ENCODE results near the gene INPP5A. TPM values are rescaled to one million over a fixed set of nuclear protein-coding genes. Genes with fewer than 3 reads are reported as not detected.

Gene INPP5A
- total and polyA plus RNA-seq, 2 experiments from 2014 or later: 41.2 to 53.6 TPM

DNA sequence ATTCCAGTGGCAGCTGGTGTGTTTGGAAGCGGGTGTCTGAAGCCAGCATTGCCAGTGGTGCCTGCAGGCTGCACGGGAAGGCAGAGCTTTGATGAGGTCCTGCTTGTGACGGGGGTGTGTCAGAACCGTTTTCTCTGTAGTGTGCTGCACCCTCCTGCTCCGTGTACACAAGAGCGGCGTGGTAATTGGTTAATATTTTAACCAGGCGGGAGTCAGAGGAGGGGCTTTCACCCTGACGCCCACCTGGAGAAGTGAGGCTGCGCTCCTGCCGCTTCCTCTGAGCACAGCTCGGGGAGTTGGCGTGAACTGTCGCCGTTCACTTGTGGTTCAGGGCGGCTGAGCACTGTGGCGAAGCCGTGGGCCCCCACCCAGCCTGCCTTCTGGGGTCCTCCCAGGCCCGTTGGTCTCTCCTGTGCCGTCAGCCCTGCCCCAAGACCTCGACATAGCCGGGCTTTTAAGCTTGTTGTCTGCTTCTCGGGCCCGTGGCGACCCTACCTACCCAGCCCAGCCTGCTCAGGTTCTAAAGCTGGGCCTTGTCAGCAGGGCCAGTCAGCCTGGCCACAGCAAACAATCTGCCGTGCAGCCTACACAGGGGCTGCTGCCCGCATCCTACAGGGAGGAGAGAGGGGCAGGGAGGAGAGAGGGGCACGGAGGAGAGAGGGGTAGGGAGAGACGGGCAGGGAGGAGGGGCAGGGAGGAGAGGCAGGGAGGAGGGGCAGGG lies 236.8 kb downstream of the INPP5A start:
- Histone ChIP-seq H3K4me3 (no peak overlapping the region), H3K9me3 (ENCODE audit: low read depth) (no peaks in the 10 kb centered on the region), H3K27me3 (no peaks in the 10 kb centered on the region), H3K27ac (peak overlapping the region; percentile 69), H3K4me2 (peak overlapping the region; percentile 49), H3K36me3 (replicated peaks; ENCODE audit: insufficient read depth, low read depth) (no peaks in the 10 kb centered on the region), H4K20me1 (ENCODE audit: insufficient read depth, poor library complexity, severe bottlenecking) (no peaks in the 10 kb centered on the region), H3K9me2 (replicated peaks; ENCODE audit: insufficient read depth) (no peaks in the 10 kb centered on the region), H3K4me1 (ENCODE audit: insufficient read depth) (no peaks in the 10 kb centered on the region), H3K79me2 (no peaks in the 10 kb centered on the region), H2AFZ (no peak overlapping the region)
- TF ChIP-seq EZH2 (IDR thresholded peaks at IDR 0.05; ENCODE audit: borderline replicate concordance) (no peak), EZH2phosphoT487 (IDR thresholded peaks at IDR 0.05; ENCODE audit: low read depth, severe bottlenecking, unreplicated experiment) (no peak)
- TF ChIP-seq, protein P1, sequence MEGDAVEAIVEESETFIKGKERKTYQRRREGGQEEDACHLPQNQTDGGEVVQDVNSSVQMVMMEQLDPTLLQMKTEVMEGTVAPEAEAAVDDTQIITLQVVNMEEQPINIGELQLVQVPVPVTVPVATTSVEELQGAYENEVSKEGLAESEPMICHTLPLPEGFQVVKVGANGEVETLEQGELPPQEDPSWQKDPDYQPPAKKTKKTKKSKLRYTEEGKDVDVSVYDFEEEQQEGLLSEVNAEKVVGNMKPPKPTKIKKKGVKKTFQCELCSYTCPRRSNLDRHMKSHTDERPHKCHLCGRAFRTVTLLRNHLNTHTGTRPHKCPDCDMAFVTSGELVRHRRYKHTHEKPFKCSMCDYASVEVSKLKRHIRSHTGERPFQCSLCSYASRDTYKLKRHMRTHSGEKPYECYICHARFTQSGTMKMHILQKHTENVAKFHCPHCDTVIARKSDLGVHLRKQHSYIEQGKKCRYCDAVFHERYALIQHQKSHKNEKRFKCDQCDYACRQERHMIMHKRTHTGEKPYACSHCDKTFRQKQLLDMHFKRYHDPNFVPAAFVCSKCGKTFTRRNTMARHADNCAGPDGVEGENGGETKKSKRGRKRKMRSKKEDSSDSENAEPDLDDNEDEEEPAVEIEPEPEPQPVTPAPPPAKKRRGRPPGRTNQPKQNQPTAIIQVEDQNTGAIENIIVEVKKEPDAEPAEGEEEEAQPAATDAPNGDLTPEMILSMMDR (IDR thresholded peaks at IDR 0.05; ENCODE audit: poor library complexity): no peak
- peak; percentile 47 for DNase-seq (ENCODE audit: low spot score)
- 55% methylated on average over 27 of the region's 29 CpGs for WGBS (ENCODE audit: low lambda C conversion rate, missing lambda C conversion rate)

DNA sequence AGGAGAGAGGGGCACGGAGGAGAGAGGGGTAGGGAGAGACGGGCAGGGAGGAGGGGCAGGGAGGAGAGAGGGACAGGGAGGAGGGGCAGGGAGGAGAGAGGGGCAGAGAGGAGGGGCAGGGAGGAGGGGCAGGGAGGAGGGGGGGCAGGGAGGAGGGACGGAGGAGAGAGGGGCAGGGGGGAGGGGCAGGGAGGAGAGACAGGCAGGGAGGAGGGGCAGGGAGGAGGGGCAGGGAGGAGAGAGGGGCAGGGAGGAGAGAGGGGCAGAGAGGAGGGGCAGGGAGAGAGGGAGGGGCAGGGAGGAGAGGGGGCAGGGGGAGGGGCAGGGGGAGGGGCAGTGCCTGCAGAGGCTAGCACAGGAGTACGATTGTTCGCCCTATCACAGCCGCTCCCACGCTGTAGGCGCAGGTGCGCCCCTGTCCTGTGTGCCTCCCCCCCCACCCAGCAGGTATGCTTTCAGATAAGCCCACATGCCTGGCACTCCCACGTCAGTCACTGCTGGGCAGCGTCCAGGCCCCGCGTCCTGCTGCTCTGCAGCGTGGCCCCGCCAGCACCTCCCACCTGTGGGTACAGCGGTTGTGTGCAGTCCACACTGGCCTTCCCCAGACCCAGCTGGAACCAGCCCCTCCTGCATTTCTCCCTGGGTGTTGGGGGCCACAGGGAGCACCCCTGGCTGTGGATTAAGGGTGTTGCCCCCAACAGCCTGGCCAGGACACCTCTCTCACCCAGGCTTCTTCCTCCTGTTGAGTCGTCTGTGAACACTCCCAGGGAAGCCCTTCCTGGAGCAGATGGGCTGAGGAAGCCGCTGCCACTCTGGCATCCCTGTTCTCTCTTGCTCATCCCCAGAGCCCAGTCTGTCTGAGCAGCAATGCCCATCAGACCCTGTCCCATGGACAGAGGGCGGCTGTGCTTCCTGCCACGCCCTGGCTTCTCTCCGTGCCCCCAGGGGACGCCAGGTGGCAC lies 237.6 kb downstream of the INPP5A start:
- DNase-seq (ENCODE audit: low spot score): peak; percentile 64

DNA sequence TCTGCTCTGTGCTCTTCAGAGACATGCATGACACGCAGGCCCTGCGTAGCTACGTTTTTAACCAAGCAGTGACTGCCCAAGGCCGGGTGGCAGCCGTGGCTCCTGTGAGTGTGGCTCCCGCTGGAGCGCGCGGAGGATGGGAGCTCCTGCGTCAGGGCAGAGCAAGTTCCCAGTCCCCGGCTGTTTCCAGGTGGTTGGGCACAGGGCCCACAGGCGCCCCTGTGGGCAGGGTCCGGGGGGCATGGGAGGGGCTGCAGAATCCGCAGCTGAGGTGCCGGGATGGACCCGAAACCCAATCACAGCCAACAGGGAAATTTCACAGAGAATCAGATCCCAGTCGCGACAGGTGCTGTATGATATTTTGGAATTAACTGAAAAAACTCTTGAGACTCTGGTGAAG lies 238.6 kb downstream of the INPP5A start:
- no peak for TF ChIP-seq EZH2 (IDR thresholded peaks at IDR 0.05; ENCODE audit: borderline replicate concordance)
- no peaks in the 10 kb centered on the region for H3K79me2 ChIP-seq
- H2AFZ ChIP-seq: no peak overlapping the region
- no peak overlapping the region for H3K4me2 ChIP-seq
- no peak overlapping the region for H3K27ac ChIP-seq
- H3K27me3 ChIP-seq: no peaks in the 10 kb centered on the region
- 96% methylated on average over 18 of the region's 18 CpGs for WGBS (ENCODE audit: low lambda C conversion rate, missing lambda C conversion rate)
- H3K4me1 ChIP-seq (ENCODE audit: insufficient read depth): no peaks in the 10 kb centered on the region
- no peak overlapping the region for H3K4me3 ChIP-seq
- H3K9me3 ChIP-seq (ENCODE audit: low read depth): no peaks in the 10 kb centered on the region
- no peaks in the 10 kb centered on the region for H3K36me3 ChIP-seq (replicated peaks; ENCODE audit: insufficient read depth, low read depth)
- H3K9me2 ChIP-seq (replicated peaks; ENCODE audit: insufficient read depth): no peaks in the 10 kb centered on the region
- no peak for DNase-seq (ENCODE audit: low spot score)
- no peaks in the 10 kb centered on the region for H4K20me1 ChIP-seq (ENCODE audit: insufficient read depth, poor library complexity, severe bottlenecking)

More for the DNA sequence above, 237.6 kb downstream of the INPP5A start:
- H3K4me1 ChIP-seq (ENCODE audit: insufficient read depth): no peaks in the 10 kb centered on the region
- H3K9me2 ChIP-seq (replicated peaks; ENCODE audit: insufficient read depth): no peaks in the 10 kb centered on the region
- no peaks in the 10 kb centered on the region for H3K9me3 ChIP-seq (ENCODE audit: low read depth)
- H3K36me3 ChIP-seq (replicated peaks; ENCODE audit: insufficient read depth, low read depth): no peaks in the 10 kb centered on the region
- no peak overlapping the region for H3K27ac ChIP-seq
- H4K20me1 ChIP-seq (ENCODE audit: insufficient read depth, poor library complexity, severe bottlenecking): no peaks in the 10 kb centered on the region
- TF ChIP-seq EZH2 (IDR thresholded peaks at IDR 0.05; ENCODE audit: borderline replicate concordance): no peak
- no peak overlapping the region for H3K4me2 ChIP-seq
- H3K4me3 ChIP-seq: no peak overlapping the region
- no peak overlapping the region for H2AFZ ChIP-seq
- H3K27me3 ChIP-seq: no peaks in the 10 kb centered on the region
- H3K79me2 ChIP-seq: no peaks in the 10 kb centered on the region
- WGBS (ENCODE audit: low lambda C conversion rate, missing lambda C conversion rate): 85% methylated on average over 11 of the region's 22 CpGs

DNA sequence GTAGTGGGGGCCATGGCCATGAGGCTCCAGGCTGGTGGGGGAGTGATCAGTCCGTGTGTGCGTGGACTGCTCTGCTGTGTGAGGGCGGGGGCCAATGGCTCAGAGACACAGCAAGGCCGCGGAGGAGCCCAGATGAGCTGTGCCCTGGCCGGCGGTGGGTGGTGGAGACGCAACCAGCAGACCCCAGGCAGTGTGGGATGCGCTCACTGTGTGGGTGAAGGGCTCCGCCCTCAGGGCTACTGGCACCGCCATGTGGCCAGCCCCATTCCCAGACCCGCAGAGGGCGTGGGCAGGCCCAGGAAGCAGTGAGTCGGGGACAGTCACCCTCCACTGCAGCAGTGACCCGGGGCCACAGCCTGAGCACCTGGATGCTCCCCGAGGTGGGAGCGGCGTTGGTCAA lies 239.2 kb downstream of the INPP5A start:
- WGBS (ENCODE audit: low lambda C conversion rate, missing lambda C conversion rate): 97% methylated on average over 18 of the region's 18 CpGs
- Histone ChIP-seq H3K4me1 (ENCODE audit: insufficient read depth) (no peaks in the 10 kb centered on the region), H3K4me2 (no peak overlapping the region), H3K36me3 (replicated peaks; ENCODE audit: insufficient read depth, low read depth) (no peaks in the 10 kb centered on the region), H2AFZ (no peak overlapping the region), H3K4me3 (no peak overlapping the region), H3K9me2 (replicated peaks; ENCODE audit: insufficient read depth) (no peaks in the 10 kb centered on the region), H4K20me1 (ENCODE audit: insufficient read depth, poor library complexity, severe bottlenecking) (no peaks in the 10 kb centered on the region), H3K27me3 (no peaks in the 10 kb centered on the region), H3K27ac (no peak overlapping the region), H3K9me3 (ENCODE audit: low read depth) (no peaks in the 10 kb centered on the region), H3K79me2 (no peaks in the 10 kb centered on the region)
- DNase-seq (ENCODE audit: low spot score): no peak
- TF ChIP-seq, protein P1 (IDR thresholded peaks at IDR 0.05; ENCODE audit: poor library complexity): no peak
- no peak for TF ChIP-seq EZH2phosphoT487 (IDR thresholded peaks at IDR 0.05; ENCODE audit: low read depth, severe bottlenecking, unreplicated experiment)
- TF ChIP-seq EZH2 (IDR thresholded peaks at IDR 0.05; ENCODE audit: borderline replicate concordance): no peak
